GM19452 (cell line): ENCODE data around the gene MEGF8.

Experiments
- ATAC-seq: cut with Tn5 transposase; IDR thresholded peaks from one replicate; pipeline ENCODE4 v1.9.1; 2021; ENCODE audit not compliant: unreplicated experiment

Gene MEGF8

DNA sequence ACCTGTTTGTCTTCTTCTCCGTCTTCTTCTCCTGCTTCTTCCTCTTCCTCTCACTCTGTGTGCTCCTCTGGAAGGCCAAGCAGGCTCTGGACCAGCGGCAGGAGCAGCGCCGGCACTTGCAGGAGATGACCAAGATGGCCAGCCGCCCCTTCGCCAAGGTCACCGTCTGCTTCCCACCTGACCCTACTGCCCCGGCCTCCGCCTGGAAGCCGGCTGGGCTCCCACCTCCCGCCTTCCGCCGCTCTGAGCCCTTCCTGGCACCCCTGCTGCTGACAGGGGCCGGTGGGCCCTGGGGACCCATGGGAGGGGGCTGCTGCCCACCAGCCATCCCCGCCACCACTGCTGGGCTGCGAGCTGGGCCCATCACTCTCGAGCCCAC is 50.7 kb downstream of the MEGF8 start:
- ATAC-seq: no peak

DNA sequence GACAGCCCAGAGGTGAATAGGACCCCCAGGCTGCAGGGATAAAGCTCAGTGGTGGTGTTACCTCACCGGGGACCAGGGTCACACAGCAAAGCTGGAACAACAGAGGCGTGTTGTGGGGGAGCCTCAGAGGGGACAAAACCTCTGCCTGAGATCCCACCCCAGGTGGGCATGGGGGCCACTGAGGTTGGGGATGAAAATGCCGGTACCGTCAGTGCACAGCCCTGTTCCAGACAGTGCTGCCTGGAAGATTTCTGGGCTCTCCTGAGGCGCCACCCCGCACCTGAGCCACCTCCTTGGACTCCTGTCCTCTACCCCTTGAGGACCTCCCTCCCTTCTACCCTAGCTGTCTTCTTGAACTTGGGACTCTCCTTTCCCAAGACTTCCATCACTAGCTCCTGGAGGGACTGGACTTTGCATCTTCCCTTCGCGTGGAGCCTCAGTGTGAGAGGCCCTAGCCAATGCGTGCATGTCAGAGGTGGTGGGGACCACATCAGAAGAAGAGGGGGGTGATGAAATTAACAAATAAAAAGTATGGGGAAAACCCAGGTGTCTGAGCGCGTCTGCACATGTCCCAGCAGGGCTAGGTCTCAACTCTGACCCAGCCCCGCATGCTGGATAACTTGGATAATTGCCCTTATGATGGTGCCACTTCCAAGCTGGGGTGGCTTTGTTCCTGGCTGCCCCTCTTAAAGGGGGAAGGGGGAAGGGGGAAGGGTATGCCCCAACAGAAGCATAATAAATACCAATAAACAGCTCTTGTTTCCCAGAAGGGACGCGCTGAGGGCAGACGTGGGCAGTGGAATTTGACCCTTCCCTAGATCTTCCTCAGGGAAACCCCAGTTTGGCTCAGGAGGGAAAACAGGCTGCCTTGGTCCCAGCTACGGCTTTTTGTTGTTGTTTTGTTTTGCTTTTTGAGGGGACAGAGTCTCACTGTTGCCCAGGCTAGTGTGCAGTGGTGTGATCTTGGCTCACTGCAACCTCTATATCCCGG is 53.1 kb downstream of the MEGF8 start:
- no peak for ATAC-seq

DNA sequence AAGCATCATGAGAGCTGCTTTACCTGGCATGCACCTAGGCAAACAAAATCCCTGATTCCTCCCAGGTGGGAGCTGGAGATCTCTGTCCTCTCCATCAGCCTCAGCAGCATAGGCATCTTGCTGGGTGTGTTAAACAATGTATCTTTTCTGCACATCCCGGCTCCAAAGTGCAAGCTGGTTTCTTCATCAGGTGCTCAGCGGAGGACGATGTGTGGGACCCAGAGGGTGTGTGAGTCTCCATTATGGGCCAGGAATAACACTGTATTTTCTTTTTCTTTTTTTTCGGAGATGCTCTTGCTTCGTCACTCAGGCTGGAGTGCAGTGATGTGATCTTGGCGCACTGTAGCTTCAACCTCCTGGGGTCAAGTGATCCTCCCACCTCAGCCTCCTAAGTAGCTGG is 54.7 kb downstream of the MEGF8 start:
- no peak for ATAC-seq

DNA sequence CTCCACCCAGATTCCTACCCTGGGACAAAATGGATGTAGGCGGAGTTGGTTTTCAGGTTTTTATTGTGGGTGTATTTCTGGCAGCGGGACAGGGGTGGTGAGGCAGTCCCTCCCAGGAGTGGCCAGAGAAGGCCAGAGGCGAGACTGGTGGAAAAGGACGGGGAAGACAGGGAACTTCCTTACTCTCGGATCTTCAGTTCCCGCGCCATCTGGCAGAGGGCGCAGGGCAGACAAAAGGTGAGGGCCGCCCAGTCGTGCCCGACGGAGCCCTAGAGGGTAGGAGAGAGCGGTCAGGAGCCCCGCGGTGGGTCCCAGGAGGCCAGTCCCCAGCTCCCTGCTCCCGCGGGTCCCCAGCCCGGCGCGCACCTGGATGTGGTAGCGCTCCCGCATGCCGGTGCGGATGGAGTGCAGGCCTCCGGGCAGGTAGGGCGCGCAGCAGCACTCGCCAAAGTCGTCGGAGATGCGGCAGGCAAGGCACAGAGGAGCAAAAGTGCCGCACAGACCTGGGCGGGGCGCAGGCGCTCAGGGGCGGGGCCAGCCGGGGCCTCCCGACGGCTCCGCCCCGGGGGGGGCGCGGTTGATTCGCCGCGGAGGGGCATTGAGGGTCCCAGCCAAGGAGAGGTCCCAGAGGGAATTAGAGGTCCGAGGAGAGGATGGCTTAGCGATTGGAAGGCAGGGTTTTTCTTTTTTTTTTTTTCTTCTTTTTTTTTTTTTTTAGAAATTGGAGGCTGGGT is 61.7 kb downstream of the MEGF8 start:
- no peak for ATAC-seq

DNA sequence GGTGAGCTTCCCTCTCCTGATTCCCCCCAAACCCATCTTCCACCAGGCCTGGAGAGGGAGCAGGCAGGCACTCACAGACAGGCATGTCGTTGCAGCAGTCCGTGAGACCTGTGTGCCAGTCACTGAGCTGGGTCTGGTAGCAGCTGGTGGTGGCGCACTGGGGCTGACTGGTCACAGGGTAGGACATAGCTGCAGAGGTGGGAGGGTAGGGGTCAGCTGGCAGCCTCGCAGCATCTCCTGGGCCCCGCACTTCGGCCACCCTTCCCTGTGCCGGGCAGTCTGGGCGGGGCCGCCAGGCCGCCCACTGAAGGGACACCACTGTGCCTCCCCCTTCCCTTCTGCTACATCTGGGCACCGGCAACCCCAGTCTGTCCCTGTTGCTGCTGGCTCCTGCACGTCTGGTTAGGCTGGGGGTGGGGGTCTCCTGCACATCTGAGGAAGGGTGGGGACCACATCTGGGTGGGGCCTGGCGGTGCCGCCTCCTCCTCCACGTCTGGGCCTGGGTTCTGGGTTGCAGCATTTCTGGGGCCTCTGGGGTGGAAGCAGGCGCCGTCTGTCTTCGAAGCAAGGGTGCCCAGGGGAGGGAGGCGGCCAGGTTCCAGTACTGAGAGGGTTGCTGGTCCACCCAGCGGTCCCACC is 63.5 kb downstream of the MEGF8 start:
- ATAC-seq: no peak

DNA sequence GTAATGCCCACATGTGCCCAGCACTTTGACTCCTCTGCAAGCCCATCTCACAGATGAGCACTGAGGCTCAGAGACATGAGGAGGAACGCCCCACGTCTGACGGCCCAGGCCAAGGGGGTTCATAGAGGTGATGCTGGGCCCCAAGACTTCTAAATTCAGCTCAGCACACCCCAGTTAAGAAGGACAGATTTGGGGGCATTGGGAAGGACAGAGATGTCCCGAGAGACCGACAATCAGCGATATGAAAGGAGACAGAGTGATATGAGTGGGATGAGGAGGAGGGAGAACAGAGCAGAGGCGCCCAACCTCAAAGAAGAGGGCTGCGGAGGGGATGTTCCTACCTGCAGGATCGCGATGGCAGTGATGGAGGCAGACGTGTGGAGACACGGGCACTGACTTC is 64.5 kb downstream of the MEGF8 start, which contains the start of gene CNFN:
CNFN (minus strand) TSS at position 399 of the 400 bp plus-strand sequence. CDS start 1,260 bp downstream, outside the sequence.
- ATAC-seq: no peak

DNA sequence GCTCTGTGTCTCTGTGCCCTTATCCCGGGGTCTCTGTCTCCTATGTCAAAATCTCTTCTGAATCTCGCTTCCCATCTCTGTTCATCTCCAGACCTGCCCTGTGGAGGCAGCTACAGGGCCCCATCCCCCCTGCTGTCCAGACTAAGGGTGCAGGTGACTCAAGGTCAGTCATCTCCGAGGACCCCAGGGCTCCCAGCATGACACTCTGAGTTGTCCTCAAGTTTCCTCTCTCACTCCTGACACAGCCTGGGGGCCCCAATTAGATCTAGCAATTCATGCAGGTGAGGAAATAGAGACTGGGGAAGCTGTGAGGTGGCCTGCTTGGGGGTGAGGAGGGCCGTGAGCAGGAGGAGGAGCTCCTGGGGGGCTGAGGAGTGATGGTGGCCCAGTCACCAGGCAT is 66.7 kb downstream of the MEGF8 start:
- no peak for ATAC-seq

DNA sequence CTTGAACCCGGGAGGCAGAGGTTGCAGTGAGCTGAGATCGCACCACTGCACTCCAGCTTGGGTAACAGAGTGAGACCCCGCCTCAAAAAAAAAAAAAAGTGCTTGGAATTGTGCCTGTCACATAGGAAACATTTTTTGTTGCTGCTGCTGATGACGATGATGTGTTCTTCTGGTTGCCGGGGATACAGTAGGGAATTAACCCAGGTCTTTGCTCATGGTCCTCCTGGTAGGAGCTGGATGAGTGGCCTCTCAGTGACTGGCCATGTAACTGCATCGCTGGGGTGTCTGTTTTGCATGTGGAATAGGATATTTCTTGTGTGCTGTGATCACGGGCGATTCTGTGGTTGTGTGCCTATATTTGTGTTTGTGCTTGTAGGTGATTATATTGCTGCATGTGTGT is 69.3 kb downstream of the MEGF8 start:
- ATAC-seq: no peak

DNA sequence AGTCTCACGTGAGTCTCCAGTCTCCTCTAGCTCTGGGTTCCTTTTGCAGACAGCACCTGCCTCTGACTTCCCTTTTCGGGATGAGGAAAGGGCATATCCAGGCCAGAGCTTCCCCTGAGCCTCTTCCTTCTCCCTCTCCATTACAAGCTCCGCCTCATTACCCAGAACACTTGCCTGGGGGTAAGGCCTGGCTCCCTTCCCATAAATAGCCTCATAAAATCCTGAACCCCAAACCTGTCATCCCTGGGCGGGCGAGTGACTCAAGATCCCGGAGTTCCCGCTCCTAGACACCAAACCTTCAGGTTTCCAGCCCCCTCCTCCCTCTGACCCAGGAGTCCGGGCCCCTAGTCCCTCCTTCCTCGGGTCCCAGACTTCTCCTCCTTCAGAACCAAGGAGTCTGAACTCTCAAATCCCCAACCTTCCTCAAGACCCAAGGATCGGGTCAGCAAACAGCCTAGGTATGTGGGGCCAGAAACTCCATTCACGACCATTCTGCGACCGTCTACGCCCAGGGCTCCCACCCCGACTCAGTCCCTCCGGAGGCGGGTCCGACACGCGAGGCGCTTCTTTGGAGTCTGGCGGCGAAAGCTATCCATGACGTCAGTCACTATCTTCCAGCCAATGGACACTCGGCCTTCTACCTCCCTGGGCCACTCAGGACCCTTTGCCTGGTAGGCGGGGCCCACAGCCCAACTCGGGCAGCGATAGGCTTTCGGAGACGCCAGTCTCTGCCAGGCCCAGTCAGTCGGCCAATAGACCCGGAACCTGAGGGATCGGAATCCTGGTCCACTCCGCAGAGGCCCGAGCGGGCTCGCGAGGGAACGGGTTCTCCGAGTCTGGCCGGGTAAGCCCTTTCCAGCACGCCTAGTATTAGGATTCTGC is 71.2 kb downstream of the MEGF8 start:
- ATAC-seq: peak; percentile 96

DNA sequence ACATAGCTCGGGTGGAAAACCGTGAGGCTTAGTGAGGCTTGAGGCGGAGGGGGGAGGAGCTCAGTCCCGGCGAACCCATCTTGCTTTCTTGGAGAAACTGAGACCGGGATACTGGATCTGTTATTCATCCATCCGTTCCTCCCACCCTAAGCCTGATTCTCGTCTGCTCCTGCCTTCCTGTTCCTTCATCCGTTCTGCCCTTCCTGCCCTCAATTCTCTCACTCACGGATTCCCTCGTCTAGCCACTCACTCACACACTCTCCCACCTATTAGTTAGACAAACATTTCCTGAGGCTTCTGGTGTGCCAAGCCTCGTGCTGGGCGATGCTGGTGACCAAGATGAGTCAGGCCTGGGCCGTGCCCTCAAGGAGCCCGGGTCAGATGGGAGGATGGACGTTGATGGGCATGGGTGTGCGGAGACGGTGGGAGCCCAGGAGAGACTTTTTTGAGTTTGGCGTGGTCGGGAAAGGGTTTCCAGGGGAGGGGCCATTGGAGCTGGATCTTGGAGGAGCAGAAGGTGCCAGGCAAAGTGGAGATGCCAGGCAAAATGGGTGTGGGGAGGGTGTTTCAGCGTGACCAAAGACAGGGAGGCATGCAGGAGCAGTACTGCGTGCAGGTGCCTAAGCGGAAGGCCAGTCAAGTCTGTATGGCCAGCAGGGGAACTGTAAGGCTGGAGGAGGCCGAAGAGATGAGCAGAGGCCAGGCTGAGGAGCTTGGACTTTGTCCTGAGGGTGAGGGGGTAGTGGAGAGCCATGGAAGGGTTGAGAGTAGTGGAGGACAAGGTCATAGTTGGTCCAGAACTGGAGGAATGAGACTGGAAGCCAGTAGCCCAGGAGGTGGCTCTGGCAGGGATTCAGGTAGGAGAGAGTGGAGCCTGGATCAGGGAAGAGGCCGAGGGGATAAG is 72.1 kb downstream of the MEGF8 start:
- ATAC-seq: no peak

DNA sequence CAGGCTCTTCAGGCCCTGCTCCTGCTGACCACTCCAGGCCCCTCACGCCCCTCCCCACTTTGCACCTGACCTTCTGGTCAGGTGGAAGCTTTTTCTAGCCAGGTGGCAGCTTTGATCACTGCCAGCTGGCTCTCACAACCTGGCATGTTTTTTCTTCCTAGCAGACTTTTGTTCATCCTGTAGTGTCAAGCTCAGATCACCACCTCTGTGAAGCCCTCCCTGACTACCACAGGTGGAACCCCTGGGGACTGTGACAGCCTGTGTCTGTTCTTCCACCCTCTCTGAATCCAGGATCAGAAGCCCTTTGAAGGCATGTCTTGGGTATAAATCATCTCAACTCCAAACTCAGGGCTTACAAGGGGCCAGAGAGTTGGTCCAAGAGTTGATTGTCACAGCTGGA is 75.0 kb downstream of the MEGF8 start:
- no peak for ATAC-seq

DNA sequence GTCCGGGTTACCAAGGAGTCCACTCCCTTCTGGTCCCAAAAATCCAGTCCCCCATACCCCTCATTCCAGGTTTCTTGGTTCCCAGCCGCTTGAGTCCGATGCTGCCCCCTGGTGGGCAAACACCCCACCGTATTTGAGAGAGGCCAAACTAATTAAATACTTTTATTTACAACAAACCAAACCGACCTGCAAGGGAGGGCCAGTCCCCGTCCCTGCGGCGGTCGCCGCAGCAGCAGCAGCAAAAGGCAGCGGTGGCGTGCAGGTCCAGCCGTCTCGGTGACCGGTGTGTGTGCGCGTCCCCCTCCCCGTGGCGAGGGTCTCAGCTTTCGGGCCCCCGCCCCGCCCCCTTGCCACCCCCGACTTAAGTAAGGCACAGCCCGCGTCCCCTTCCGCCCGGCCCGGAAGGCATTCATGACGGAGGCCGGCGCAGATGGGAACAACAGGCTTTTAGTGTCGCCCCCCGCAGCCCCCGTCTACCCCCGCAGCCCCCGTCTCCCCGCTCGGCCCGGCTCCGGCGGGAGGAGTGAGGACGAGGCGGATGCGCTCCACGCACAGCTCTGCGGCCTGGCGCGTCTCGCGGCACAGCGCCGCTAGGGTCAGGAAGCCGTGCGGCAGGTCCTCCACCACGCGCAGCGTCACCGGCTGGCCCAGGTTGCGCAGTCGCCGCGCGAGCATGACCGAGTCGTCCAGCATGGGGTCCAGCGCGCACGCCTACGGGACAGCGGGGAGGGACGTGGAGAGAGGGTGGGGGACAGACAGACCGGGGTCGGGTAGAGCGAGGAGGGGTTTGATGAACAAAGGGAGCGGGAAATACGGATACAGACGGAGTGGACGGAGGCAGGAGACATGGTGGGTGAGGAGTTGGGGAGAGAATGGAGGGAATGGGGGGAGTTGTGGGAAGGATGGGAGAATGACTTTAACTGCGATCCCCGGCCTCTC is 76.2 kb downstream of the MEGF8 start:
- ATAC-seq: no peak

DNA sequence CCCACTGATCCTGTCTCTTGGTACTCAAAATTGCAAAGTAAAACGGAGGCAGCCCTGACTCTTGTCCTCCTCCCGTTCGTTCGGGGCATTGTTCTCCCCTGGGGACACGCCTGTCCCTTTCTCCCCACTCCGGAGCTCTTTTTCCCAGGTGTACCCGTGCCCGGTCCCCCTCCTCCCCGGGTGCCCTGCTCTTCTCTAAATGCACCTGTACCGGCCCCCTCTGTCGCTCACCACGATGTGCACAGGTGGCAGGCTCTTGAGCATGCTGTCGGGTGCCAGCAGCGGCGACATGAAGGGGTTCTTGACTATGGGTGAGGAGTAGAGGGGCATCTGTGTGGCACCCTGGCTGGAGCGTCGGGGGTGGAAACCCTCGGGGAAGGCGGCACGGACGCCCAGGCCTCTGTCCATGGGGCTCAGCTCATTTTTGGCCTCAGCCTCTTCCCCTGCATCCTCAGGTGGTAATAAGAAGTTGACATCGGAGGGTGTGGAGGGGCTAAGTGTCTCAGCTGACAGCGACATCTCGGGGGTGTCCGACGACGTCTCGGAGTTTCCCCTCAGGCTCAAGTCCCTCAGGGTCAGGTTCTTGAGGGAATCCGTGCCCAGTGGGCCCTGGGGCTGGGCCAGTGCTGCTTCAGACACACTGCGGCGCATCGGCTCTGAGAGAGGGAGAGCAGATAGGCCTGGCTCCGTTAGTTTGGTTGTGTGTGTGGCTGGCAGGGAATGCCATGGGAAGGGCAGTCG is 77.1 kb downstream of the MEGF8 start:
- ATAC-seq: no peak

DNA sequence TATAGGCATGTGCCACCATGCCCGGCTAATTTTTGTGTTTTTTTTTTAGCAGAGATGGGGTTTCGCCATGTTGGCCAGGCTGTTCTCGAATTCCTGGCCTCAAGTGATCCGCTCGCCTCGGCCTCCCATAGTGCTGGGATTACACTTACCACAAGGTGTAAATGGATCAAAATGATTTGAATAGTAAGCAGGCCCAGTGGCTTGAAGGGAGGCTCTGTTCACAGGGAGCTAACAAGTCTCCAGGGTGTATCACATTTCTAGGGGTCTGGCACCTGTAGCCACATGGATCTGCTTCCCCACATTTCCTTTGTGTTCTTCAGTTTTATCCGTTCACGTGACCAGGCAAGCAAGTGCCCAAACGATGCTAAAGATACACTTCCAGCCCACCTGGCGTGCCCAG is 78.2 kb downstream of the MEGF8 start:
- ATAC-seq: no peak

DNA sequence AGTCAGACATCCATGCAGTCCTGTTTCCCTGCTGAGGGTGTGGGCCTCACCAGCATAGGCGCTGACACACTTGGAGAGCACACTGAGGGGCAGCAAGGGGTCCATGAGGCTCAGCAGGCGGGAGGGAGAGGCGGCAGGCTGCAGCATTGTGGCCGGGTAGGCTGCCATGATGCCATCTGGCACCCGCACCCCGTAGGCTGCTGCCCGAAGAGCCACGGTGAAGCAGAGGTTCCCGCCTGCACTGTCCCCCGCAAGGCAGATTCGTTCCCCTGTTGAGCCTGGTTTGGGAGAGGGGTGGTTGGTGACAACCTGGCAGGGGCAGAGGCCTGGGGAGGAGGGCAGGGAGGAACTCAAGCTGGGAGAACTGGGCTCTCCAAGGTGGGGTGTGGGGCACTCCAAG is 80.7 kb downstream of the MEGF8 start:
- ATAC-seq: no peak

DNA sequence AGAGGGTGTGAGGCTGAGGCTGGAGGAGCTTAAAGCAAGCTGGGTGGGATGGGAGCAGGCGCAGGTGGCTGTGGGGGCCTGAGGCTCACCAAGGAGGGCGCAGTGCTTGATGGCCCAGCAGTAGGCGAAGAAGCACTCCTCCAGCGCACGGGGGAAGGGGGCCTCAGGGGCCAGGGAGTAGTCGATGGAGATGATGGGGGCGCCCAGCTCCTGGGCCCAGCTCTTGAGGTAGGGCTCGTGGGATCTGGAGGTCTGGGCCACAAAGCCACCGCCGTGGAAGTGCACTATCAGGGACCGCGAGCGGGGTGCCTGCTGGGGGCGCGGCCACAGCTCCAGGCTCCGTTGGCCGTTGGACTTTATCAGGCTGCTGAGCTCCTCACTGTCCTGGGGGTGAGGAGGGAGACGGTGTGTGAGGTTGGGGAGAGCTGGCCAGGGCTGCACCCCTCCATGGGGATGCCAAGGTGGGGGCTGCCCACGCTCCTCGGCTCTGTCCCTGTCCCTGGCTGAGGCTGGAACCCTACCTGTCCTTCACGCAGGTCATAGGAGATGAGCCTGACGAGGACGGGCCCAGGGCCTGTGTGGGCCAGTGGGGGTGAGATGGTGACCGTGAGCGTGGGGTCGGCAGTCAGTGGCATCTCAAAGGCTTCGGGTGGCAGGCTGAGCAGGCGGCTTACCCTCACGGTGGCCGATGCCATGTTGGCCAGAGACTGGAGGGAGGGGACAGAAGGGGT is 81.8 kb downstream of the MEGF8 start:
- ATAC-seq: no peak

DNA sequence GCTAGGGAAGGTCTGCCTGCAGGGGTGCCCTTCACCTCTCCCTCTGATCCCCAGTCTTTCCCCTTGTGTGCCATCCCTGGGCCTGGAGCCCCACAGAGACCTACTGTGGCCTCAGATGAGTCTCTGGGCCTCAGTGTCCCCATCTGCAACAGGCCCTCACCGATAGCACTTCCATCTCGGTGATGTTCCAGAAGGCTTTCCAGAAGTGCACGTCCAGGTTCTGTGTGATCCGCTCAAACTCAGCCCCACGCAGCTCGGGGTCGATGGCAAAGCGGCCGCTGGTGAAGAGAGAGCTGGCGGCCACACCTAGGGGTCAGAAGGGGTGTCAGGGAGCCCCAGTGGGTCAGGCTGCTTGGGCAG is 82.4 kb downstream of the MEGF8 start:
- no peak for ATAC-seq
